HL-60/S4 treated with phorbol 12-myristate 13-acetate at 8.2 ng/mL for 4 days and 3 days (cell line): Measurements from ENCODE around the gene TSPAN14.
"Not testable (repeated sequence)": the region's sequence is repeated elsewhere in the genome, so short reads cannot be mapped to it uniquely, and the experiment has no call there.

Experiments
- in situ Hi-C: fragments of 300-500 bp; cut with MboI; formaldehyde crosslinking; loops from 2 replicates; pipeline ENCODE4 v1.15.0; 2022; ENCODE audit warnings: low sequenced_read_pairs

Gene TSPAN14

GRCh38 chr10:80539421-80540031, 85.4 kb downstream of the TSPAN14 start:
- in situ Hi-C loops: no loop called here

DNA sequence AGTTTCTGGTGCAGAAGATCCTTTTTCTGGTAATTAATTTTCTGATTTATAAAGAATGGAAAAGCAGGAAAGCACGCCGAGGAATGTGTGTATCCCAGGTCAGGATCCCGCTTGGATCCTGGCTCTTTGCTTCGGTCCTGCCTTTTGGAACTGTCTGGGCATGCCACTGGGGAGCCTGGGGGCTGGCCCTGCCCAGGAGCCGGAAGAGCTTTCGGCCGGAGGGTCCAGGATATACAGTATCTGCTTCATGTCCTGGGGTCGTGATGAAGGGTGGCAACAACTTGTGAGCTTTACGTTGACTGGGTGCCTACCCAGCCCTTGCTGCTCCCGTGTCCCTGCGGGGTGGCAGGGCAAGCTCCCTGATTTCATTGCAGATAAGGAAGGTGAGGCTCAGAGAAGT, 86.0 kb downstream of the TSPAN14 start:
- in situ Hi-C loops: no loop called here

GRCh38 chr10:80540618-80540980, 86.5 kb downstream of the TSPAN14 start:
- in situ Hi-C loops: no loop called here

GRCh38 chr10:80540981-80541750, 87.1 kb downstream of the TSPAN14 start:
- in situ Hi-C loops: no loop called here

- in situ Hi-C loops: no loop called here
Observed at GRCh38 chr10:80542053-80542452, 87.9 kb downstream of the TSPAN14 start.

DNA sequence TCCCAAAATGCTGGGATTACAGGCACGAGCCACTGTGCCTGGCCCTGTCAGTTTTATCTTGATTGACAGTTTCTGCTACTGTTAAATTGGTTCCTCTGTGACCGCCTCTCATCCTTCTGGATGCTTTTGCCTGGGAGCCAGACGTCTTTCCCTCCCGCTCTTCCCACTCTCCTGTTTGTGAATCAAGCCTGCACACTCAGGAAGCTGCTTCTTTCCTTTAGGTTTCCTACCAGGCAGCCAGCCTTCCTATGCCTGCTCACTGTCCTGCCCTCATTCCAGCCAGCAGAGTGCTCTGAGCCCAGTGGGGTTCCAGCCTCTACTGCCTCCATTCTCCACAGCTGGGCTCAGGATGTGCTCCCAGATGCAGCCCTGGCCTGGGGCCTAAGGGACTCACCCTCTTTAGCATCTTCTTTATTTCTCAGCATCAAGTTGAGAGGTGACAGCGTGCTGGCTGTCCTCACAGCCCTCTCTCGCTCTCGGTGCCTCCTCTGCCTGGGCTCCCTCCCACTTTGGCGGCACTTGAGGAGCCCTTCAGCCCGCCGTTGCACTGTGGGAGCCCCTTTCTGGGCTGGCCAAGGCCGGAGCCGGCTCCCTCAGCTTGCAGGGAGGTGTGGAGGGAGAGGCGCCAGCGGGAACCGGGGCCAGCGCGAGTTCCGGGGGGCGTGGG, 88.7 kb downstream of the TSPAN14 start:
- in situ Hi-C loops: no loop called here

DNA sequence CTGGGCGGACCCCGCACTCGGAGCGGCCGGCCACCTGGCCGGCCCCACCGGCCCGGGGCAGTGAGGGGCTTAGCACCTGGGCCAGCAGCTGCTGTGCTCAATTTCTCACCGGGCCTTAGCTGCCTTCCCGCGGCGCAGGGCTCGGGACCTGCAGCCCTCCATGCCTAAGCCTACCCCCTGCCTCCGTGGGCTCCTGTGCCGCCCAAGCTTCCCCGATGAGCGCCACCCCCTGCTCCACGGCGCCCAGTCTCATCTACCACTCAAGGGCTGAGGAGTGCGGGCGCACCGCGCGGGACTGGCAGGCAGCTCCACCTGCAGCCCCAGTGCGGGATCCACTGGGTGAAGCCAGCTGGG, 89.2 kb downstream of the TSPAN14 start:
- in situ Hi-C loops: not testable (repeated sequence)

GRCh38 chr10:80544316-80544953, 90.3 kb downstream of the TSPAN14 start:
- in situ Hi-C loops: no loop called here

- in situ Hi-C loops: no loop called here
Observed at GRCh38 chr10:80545258-80545881, 91.3 kb downstream of the TSPAN14 start.

DNA sequence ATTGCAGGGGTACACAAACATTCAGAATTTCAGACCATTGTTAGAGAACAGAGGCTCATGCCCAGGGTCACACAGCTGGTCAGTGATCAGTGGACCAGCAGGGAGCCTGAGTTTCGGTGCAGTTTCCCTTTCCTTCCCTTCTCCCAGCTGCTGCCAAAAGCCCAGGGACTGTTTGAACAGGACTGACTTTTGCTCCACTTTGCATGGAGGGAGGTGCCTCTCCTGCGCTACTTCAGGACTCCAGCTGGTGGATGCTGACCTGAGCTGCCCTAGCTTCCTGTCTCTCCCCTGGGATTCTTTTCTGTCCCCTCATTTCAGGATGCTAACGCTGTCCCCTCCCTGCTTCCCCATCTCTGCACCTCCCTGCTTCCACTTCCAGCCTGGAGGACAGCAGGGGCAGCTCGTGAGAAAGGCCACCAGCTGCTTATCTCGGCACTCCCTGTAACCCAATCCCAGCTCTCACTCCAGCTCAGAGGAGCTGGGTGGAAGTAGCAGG, 98.1 kb downstream of the TSPAN14 start:
- in situ Hi-C loops: no loop called here

GRCh38 chr10:80553436-80553835, 99.3 kb downstream of the TSPAN14 start:
- in situ Hi-C loops: no loop called here

GRCh38 chr10:80554050-80554449, 99.9 kb downstream of the TSPAN14 start:
- in situ Hi-C loops: no loop called here

DNA sequence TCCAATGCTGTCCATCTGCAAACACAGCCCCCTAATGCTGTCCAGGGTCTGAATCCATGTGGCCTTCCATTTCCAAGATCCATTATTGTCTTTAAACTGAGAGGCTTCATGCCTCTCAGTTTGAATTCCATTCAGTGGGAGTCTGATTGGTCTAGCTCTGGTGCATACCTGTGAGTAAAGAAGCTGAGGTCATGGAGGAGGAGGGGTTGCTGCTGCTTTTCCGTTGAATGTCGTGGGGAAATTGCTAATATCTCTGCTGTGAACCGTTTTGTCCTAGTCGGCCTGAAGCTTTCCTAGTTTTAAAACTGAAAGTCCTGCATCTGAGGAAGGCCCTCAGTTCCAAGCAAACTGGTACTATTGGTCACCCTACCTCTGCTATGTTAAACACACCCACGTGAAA, 101.3 kb downstream of the TSPAN14 start:
- in situ Hi-C loops: no loop called here

DNA sequence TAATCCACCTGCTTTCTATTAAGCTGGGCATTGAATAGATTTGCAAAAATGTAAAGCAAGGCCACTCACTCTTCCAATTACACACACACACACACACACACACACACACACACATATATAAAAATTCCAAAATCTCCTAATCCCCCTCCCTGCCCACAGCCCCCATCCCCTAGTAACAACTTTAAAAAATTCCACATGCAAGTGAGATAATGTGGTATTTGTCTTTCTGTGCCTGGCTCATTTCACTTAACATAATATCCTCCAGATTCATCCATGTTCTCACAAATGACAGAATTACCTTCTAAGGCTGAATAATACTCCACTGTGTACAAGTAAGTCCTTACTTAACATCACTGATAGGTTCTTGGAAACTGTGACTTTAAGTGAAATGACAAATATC, 107.8 kb downstream of the TSPAN14 start:
- in situ Hi-C loops: no loop called here

GRCh38 chr10:80567292-80567691, 113.2 kb downstream of the TSPAN14 start:
- in situ Hi-C loops: no loop called here

DNA sequence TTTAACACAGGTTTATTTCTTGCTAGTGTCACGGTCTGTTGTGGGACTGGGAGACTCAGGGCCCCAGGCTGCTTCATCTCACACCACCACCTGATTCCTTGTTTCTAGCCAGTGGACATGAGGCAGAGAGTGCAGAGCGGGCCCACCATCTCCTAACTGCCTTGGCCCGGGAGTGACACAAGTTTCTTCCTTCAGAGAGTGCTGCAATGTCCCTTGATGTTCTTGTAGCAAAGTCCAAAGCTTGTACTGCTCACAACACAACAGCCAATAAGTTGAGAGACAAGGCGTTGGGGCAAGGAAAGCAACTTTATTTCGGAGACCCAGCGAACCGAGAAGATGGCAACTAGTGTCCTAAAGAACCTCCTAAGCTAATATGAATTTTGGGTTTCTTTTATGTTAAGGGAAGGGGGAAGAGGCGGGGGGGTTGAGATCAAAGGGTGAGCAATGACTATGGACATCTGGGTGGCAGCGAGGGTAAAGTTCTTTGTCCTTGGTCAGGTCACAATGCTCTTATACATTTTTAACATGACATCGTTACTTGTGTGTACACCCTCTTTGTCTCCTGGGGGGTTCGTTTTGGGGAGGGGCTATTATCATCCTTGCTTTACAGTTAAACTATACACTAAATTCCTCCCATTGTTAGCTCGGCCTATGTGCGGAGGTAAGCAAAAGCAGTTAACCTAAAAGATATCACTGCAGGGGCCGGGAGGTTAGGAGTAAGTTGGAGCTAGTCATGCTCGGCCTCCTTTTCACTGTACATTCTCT, 115.2 kb downstream of the TSPAN14 start:
- in situ Hi-C loops: no loop called here

- in situ Hi-C loops: no loop called here
Observed at GRCh38 chr10:80571352-80571751, 117.2 kb downstream of the TSPAN14 start.

DNA sequence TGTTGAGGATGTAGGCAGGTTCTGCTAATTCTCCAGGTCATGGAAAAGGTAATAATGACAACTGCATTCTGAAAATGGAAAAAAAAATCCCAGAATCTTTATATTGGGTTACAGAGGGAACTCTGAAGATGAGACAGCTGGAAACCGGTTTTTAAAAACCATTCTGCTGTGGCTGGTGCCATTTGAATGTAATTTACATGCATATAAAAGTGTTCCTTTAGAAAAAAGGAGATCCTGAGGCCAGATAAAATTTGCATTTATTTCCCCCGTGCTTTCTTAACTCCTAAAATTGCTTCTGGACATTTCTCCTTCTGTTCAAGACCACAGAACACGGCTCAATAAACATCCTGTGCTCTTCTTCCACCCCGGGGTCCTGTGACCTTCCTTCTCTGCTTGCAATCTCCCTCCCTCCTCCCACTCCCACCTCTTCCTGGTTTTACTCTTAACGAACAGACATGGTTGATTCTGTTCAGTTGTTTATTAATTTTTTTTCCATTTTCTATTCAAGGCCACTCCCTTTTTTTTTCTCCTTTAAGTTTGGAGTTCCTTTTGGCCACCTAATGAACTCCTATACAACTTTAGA, 125.2 kb downstream of the TSPAN14 start:
- in situ Hi-C loops: no loop called here

DNA sequence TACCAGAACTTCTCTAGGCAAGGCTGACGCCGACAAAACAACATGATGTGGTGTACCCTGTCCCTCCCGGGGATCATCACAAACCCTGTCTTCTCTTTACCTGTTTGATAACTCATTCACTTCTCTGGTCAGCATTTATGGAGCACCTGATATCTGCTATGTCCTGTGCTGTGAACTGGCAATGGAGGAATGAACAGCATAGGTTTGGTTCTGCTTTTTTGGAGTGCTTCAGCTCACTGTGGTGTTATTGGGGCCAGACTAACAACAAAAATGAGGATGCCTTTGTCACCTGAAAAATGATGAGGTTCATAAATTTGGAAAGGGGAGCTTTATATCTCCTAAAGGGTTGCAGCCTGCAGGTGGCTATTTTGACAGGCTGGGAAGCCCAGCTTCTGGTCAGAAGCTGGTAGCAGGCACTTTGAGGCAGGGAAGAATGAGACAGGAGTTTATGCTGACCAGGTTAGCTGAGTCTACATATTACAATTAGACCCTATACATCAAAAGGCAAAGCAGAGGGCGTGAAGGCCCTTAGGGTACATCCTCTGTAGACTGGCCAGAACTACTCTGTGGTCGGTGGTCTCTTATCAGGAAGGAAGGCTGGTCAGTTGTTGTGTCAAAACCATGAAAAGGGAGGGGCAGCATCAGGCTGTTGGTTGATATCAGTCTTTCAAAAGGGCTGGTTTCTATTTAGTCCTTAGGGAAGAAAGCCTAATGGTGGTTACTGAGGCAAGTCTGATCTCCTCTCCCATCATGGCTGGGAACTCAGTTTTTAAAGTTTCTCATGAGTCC, 125.9 kb downstream of the TSPAN14 start:
- in situ Hi-C loops: no loop called here
